ENCODE measurements around the gene NOD2. TPM values are rescaled to one million over a fixed set of nuclear protein-coding genes. Genes with fewer than 3 reads are reported as not detected.

NOD2 gene
- total RNA-seq, 1 experiment from 2014 or later, result 0.17 TPM

GRCh38 chr16:50708373-50709060 is 15.1 kb downstream of the NOD2 start:
- Histone ChIP-seq H4K8ac (replicated peaks; ENCODE audit: insufficient read length, low read depth, low read length) (no peak overlapping the region), H3T11ph (ENCODE audit: low read length) (no peak overlapping the region), H3K18ac (ENCODE audit: insufficient read length, low read depth, low read length) (no peak overlapping the region), H2BK12ac (ENCODE audit: insufficient read length, low read depth, low read length) (no peak overlapping the region), H2AFZ (ENCODE audit: low read length) (no peak overlapping the region), H3K27me3 (ENCODE audit: insufficient read depth, low read length) (no peaks in the 10 kb centered on the region), H3K79me2 (ENCODE audit: insufficient read depth, low read length) (no peaks in the 10 kb centered on the region), H2BK5ac (ENCODE audit: insufficient read length, low read length) (no peak overlapping the region), H3K9ac (ENCODE audit: extremely low read depth, insufficient read length, low read length) (no peak overlapping the region), H3K4ac (ENCODE audit: low read depth, low read length) (no peak overlapping the region), H3K14ac (ENCODE audit: insufficient read depth, low read length) (no peak overlapping the region), H2BK15ac (ENCODE audit: low read depth, low read length) (no peak overlapping the region), H4K91ac (ENCODE audit: insufficient read length, low read depth, low read length) (no peak overlapping the region), H2AK5ac (ENCODE audit: insufficient read length, low read length) (no peak overlapping the region), H3K4me2 (ENCODE audit: insufficient read depth, insufficient read length, low read length) (no peak overlapping the region), H4K5ac (ENCODE audit: insufficient read length, low read depth, low read length) (no peak overlapping the region), H3K23ac (ENCODE audit: insufficient read length, low read depth, low read length) (no peak overlapping the region), H4K20me1 (ENCODE audit: control insufficient read depth, insufficient read depth, insufficient read length) (no peaks in the 10 kb centered on the region), H3K79me1 (ENCODE audit: insufficient read depth, low read depth, low read length, poor library complexity, severe bottlenecking) (no peaks in the 10 kb centered on the region), H3K56ac (ENCODE audit: insufficient read length, low read depth, low read length) (no peak overlapping the region), H3K27ac (ENCODE audit: insufficient read length, low read depth, low read length) (no peak overlapping the region), H2BK120ac (ENCODE audit: low read depth, low read length, poor library complexity, severe bottlenecking) (no peak overlapping the region), H3K9me3 (ENCODE audit: control insufficient read depth, low read depth, low read length) (peaks cover 5% of the 10 kb centered on the region), H3K4me1 (ENCODE audit: insufficient read depth, low read length) (no peaks in the 10 kb centered on the region), H2BK20ac (ENCODE audit: low read depth, low read length, poor library complexity, severe bottlenecking) (no peak overlapping the region), H3K23me2 (ENCODE audit: insufficient read length, low read depth, low read length, poor library complexity, severe bottlenecking) (no peaks in the 10 kb centered on the region)
- Mint-ChIP-seq H3K4me3 (no peak overlapping the region), H3K27me3 (ENCODE audit: low read depth) (peaks cover 3% of the 10 kb centered on the region), H3K9me3 (peaks cover 18 to 19% of the 10 kb centered on the region in 2 experiments), H3K4me1 (peaks cover 2% of the 10 kb centered on the region in 2 experiments; a peak in 1 of 4 replicates), H3K27ac (no peak overlapping the region), H3K36me3 (ENCODE audit: insufficient read depth in 1 of 3, low read depth in 3 of 3) (peaks cover 6 to 14% (median 13%) of the 10 kb centered on the region in 3 experiments)
- no peak for TF ChIP-seq CTCF (conservative IDR thresholded peaks at IDR 0.05)
- DNase-seq, result no peak
- WGBS (ENCODE audit: extremely low coverage, insufficient read length, low lambda C conversion rate), result no CpG with 5 or more reads among the region's 10 CpGs

Measured in H9 (cell line).